H1 (cell line): Measurements from ENCODE around the gene FOSB. TPM values are rescaled to one million over a fixed set of nuclear protein-coding genes. Genes with fewer than 3 reads are reported as not detected.

Source experiments
- CBX5 ChIP-seq: fragments of 300-800, 300-1000 bp; sonication (generic); IDR thresholded peaks from 2 replicates; pipeline ENCODE4 v1.7.1; 2016; ENCODE audit warnings: antibody characterized with exemption, low read length, low read depth
- JUN ChIP-seq: IDR thresholded peaks from 2 replicates; pipeline ENCODE4 v1.6.1; 2011; ENCODE audit warnings: low read depth, mild to moderate bottlenecking, improper control_type of control experiment, low read length
- PHF8 ChIP-seq: fragments of 200-600 bp; sonication (generic); conservative IDR thresholded peaks from 2 replicates; pipeline ENCODE4 v1.7.1; 2012; ENCODE audit warnings: low read depth, mild to moderate bottlenecking, inconsistent platforms, low read length, moderate library complexity
- RAD21 ChIP-seq, 2 experiments: IDR thresholded peaks in 1 of 2; conservative IDR thresholded peaks in 1 of 2; 2 replicates each; pipeline ENCODE4 v1.6.1; 2011; ENCODE audit warnings: low read depth in 2 of 2, low read length in 2 of 2, improper control_type of control experiment in 1 of 2, inconsistent platforms in 1 of 2, mild to moderate bottlenecking in 1 of 2, moderate library complexity in 1 of 2
- RNF2 ChIP-seq: fragments of 200-900, 300-1000 bp; sonication (generic); IDR thresholded peaks from 2 replicates; pipeline ENCODE4 v1.7.1; 2016; ENCODE audit warnings: borderline replicate concordance, low read depth, mild to moderate bottlenecking, antibody characterized with exemption, low read length; ENCODE audit not compliant: poor library complexity, severe bottlenecking; ENCODE audit errors: missing control alignments
- SIRT6 ChIP-seq: IDR thresholded peaks from one replicate; pipeline ENCODE4 v1.7.1; 2012; ENCODE audit warnings: low read length, inconsistent platforms
- polyA plus RNA-seq, 7 experiments: library from polyadenylated mRNA; depleted of rRNA in 3 of 7; stranded (reverse) in 5 of 7; unstranded in 2 of 7; fragments of >200 nt in 5 of 7; fragments of 200-250 nt in 2 of 7; gene quantifications; 1 replicate in 5 of 7; 2 replicates in 1 of 7; 4 replicates in 1 of 7; pipeline versions ENCODE4 v1.2.1 to v1.2.3, GENCODE V29; 2011 to 2013; ENCODE audit warnings: missing spikeins in 2 of 7, mixed read lengths in 2 of 7
- total RNA-seq: library from RNA; stranded (reverse); fragmentation: NEBNext Ultra II Directional; extraction: Animal tissue kit (Norgen Biotek cat#: 25700); gene quantifications from 2 replicates; pipeline ENCODE4 v1.2.1, GENCODE V29; 2021
- TF ChIP-seq, protein P1 (sequence below): IDR thresholded peaks from 2 replicates; pipeline ENCODE4 v1.6.1; 2011; ENCODE audit warnings: low read length, improper control_type of control experiment
- TF ChIP-seq, protein P2 (sequence below), 3 experiments: IDR thresholded peaks; 1 replicate in 2 of 3; 2 replicates in 1 of 3; pipeline versions ENCODE4 v1.5.1 to v1.6.1; 2011; ENCODE audit warnings: low read length in 3 of 3, mild to moderate bottlenecking in 3 of 3, inconsistent platforms in 2 of 3, low read depth in 1 of 3, moderate library complexity in 1 of 3; ENCODE audit not compliant: insufficient read depth in 1 of 3; ENCODE audit errors: control extremely low read depth in 1 of 3

The FOSB gene
- total and polyA plus RNA-seq, 2 of the 8 experiments (the other 6 are each of a cell fraction or from before 2014, with no cell fraction given): 0.44 to 2.7 TPM

DNA sequence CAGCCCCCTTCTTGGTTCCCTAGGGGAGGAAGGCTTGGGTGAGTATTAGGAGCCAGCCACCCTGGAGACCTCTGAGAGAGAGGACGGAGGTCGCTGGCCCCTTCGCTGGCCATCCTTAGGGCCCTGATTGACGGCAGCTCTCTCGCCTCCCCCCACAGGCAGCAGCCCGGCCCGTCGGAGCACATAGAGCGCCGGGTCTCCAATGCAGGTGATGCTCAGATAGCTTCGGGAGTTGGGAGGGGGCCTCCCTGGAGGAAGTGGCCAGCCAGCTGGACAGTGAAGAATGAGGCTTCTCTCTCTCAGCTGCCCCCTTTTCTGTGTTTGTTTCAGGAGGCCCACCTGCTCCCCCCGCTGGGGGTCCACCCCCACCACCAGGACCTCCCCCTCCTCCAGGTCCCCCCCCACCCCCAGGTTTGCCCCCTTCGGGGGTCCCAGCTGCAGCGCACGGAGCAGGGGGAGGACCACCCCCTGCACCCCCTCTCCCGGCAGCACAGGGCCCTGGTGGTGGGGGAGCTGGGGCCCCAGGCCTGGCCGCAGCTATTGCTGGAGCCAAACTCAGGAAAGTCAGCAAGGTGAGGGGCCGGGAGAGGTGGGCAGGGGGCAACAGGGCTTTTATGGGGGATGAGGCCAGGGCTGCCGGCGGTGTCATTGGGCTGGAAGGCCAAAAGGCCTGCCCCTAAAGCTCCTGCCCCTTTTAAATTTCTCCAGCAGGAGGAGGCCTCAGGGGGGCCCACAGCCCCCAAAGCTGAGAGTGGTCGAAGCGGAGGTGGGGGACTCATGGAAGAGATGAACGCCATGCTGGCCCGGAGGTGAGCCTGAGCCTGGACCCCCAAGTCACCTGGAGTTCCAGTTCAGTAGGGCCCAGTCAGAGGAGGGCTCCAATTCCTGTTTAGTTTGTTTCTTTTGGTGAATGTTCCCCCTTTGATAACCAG lies 54.5 kb downstream of the FOSB start (continued):
- TF ChIP-seq, protein P1, sequence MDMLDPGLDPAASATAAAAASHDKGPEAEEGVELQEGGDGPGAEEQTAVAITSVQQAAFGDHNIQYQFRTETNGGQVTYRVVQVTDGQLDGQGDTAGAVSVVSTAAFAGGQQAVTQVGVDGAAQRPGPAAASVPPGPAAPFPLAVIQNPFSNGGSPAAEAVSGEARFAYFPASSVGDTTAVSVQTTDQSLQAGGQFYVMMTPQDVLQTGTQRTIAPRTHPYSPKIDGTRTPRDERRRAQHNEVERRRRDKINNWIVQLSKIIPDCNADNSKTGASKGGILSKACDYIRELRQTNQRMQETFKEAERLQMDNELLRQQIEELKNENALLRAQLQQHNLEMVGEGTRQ: no peak
- TF ChIP-seq, protein P2, sequence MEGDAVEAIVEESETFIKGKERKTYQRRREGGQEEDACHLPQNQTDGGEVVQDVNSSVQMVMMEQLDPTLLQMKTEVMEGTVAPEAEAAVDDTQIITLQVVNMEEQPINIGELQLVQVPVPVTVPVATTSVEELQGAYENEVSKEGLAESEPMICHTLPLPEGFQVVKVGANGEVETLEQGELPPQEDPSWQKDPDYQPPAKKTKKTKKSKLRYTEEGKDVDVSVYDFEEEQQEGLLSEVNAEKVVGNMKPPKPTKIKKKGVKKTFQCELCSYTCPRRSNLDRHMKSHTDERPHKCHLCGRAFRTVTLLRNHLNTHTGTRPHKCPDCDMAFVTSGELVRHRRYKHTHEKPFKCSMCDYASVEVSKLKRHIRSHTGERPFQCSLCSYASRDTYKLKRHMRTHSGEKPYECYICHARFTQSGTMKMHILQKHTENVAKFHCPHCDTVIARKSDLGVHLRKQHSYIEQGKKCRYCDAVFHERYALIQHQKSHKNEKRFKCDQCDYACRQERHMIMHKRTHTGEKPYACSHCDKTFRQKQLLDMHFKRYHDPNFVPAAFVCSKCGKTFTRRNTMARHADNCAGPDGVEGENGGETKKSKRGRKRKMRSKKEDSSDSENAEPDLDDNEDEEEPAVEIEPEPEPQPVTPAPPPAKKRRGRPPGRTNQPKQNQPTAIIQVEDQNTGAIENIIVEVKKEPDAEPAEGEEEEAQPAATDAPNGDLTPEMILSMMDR (IDR thresholded peaks at IDR 0.05; ENCODE audit: control extremely low read depth in 1 of 3, insufficient read depth in 1 of 3, low read depth in 1 of 3, low read length in 3 of 3): no peak
- TF ChIP-seq RNF2 (no peak), SIRT6 (no peak), PHF8 (no peak), JUN (no peak), RAD21 (IDR thresholded peaks at IDR 0.05 in 1 of 2, conservative IDR thresholded peaks at IDR 0.05 in 1 of 2; ENCODE audit: low read depth in 2 of 2, low read length in 2 of 2) (no peak), CBX5 (no peak)
